Activated CD8-positive, alpha-beta T cell treated with anti-CD3 and anti-CD28 coated beads, Interleukin-2, amount 10 ng/mL, durations not matched to agents 7 days and 5 days (primary cell): Measurements from ENCODE around the gene ANKMY1. TPM values are rescaled to one million over a fixed set of nuclear protein-coding genes. Genes with fewer than 3 reads are reported as not detected.
"Not testable (repeated sequence)": the region's sequence is repeated elsewhere in the genome, so short reads cannot be mapped to it uniquely, and the experiment has no call there.

ENCODE experiments used
- ATAC-seq: fragments of 150-1000 bp; cut with Tn5 transposase; one replicate; pipeline ENCODE4 v1.10.0; 2021; ENCODE audit warnings: moderate library complexity
- CTCF ChIA-PET: fragments of 350-600 bp; sonication (Branson Sonifier 250); formaldehyde crosslinking; loops from one replicate; lab custom pipeline; 2021; ENCODE audit warnings: antibody characterized with exemption; lab: Charles Lee
- POLR2A ChIA-PET: fragments of 350-600 bp; sonication (Branson Sonifier 250); formaldehyde crosslinking; loops from one replicate; lab custom pipeline; 2021; ENCODE audit warnings: antibody characterized with exemption; lab: Charles Lee
- DNase-seq: peaks from one replicate; pipeline ENCODE4 v3.0.0-alpha.2; 2020
- H3K27ac Mint-ChIP-seq: one replicate; pipeline ENCODE4 v1.8.0; 2021; ENCODE audit warnings: mild to moderate bottlenecking, mixed read lengths
- H3K27me3 Mint-ChIP-seq: one replicate; pipeline ENCODE4 v1.8.0; 2021; ENCODE audit warnings: low read depth, mixed read lengths
- H3K36me3 Mint-ChIP-seq: one replicate; pipeline ENCODE4 v1.8.0; 2021; ENCODE audit warnings: low read depth, mixed read lengths
- H3K4me1 Mint-ChIP-seq: one replicate; pipeline ENCODE4 v1.8.0; 2021; ENCODE audit warnings: low read depth, mixed read lengths
- H3K4me3 Mint-ChIP-seq: one replicate; pipeline ENCODE4 v1.8.0; 2021; ENCODE audit warnings: mild to moderate bottlenecking, mixed read lengths
- H3K9me3 Mint-ChIP-seq: one replicate; pipeline ENCODE4 v1.8.0; 2022; ENCODE audit warnings: mixed read lengths; ENCODE audit not compliant: insufficient read depth
- total RNA-seq, 2 experiments: library from RNA; stranded (reverse); gene quantifications; one replicate each; pipeline ENCODE4 v1.2.3, GENCODE V29; 2021

Gene ANKMY1
- total RNA-seq, 2 experiments from 2014 or later, result 27.9 to 33.3 TPM

GRCh38 chr2:240531038-240531437 is 26.8 kb downstream of the ANKMY1 start:
- POLR2A ChIA-PET, result interaction anchor here (0.6 kb wide), 1 partner anchor 38 kb away, joined by 3 read pairs; no protein-coding TSS in a partner anchor
- Mint-ChIP-seq H3K9me3 (peaks cover 31% of the 10 kb centered on the region), H3K27me3 (no peaks in the 10 kb centered on the region), H3K27ac (no peak overlapping the region), H3K4me3 (no peak overlapping the region), H3K4me1 (no peaks in the 10 kb centered on the region), H3K36me3 (peaks cover 88% of the 10 kb centered on the region)
- no peak for DNase-seq
- no peak for ATAC-seq
- CTCF ChIA-PET, result interaction anchor here (1.5 kb wide), 1 partner anchor 17 kb away, joined by 7 read pairs; no protein-coding TSS in a partner anchor

GRCh38 chr2:240530181-240530580 is 27.6 kb downstream of the ANKMY1 start:
- Mint-ChIP-seq H3K27ac (no peak overlapping the region), H3K36me3 (peaks cover 89% of the 10 kb centered on the region), H3K9me3 (peaks cover 33% of the 10 kb centered on the region), H3K4me1 (no peaks in the 10 kb centered on the region), H3K4me3 (no peak overlapping the region), H3K27me3 (no peaks in the 10 kb centered on the region)
- no peak for ATAC-seq
- peak; percentile 16 for DNase-seq
- ChIA-PET CTCF (no interaction called here), POLR2A (no interaction called here)

- Mint-ChIP-seq H3K9me3 (peaks cover 34% of the 10 kb centered on the region), H3K27ac (no peak overlapping the region), H3K27me3 (no peaks in the 10 kb centered on the region), H3K36me3 (peaks cover 89% of the 10 kb centered on the region), H3K4me3 (no peak overlapping the region), H3K4me1 (no peaks in the 10 kb centered on the region)
- POLR2A ChIA-PET, result no interaction called here
- ATAC-seq, result no peak
- CTCF ChIA-PET, result interaction anchor here (1.2 kb wide), 1 partner anchor 15 kb away, joined by 7 read pairs; no protein-coding TSS in a partner anchor
- peak; percentile 12 for DNase-seq
These were observed 28.3 kb downstream of the ANKMY1 start for GRCh38 chr2:240529344-240529999.

GRCh38 chr2:240528406-240529040 is 29.3 kb downstream of the ANKMY1 start:
- peaks cover 89% of the 10 kb centered on the region for H3K36me3 Mint-ChIP-seq
- H3K4me3 Mint-ChIP-seq, result no peak overlapping the region
- H3K4me1 Mint-ChIP-seq, result no peaks in the 10 kb centered on the region
- ChIA-PET POLR2A (no interaction called here), CTCF (interaction anchor here (1.2 kb wide), 1 partner anchor 14 kb away, joined by 7 read pairs; no protein-coding TSS in a partner anchor)
- peaks cover 37% of the 10 kb centered on the region for H3K9me3 Mint-ChIP-seq
- no peaks in the 10 kb centered on the region for H3K27me3 Mint-ChIP-seq
- no peak for ATAC-seq
- no peak overlapping the region for H3K27ac Mint-ChIP-seq
- peak; percentile 14 for DNase-seq

GRCh38 chr2:240527153-240527750 is 30.5 kb downstream of the ANKMY1 start:
- ATAC-seq (no peak), DNase-seq (no peak)
- POLR2A ChIA-PET, result no interaction called here
- Mint-ChIP-seq H3K4me1 (no peaks in the 10 kb centered on the region), H3K27ac (no peak overlapping the region), H3K4me3 (no peak overlapping the region), H3K36me3 (peaks cover 90% of the 10 kb centered on the region), H3K9me3 (peaks cover 27% of the 10 kb centered on the region), H3K27me3 (no peaks in the 10 kb centered on the region)
- CTCF ChIA-PET, result no interaction called here

- CTCF ChIA-PET, result no interaction called here
- H3K27me3 Mint-ChIP-seq, result no peaks in the 10 kb centered on the region
- peak; percentile 7 for DNase-seq
These were observed 31.3 kb downstream of the ANKMY1 start for GRCh38 chr2:240526521-240526920.

GRCh38 chr2:240525802-240526201 is 32.0 kb downstream of the ANKMY1 start:
- CTCF ChIA-PET, result no interaction called here
- Mint-ChIP-seq H3K9me3 (peaks cover 17% of the 10 kb centered on the region), H3K36me3 (peaks cover 84% of the 10 kb centered on the region), H3K4me1 (no peaks in the 10 kb centered on the region), H3K27me3 (peaks cover under 1% of the 10 kb centered on the region), H3K27ac (no peak overlapping the region), H3K4me3 (no peak overlapping the region)
- DNase-seq (peak; percentile 3), ATAC-seq (no peak)
- POLR2A ChIA-PET, result no interaction called here

More at GRCh38 chr2:240526521-240526920, 31.3 kb downstream of the ANKMY1 start:
- H3K4me1 Mint-ChIP-seq, result no peaks in the 10 kb centered on the region
- peaks cover 90% of the 10 kb centered on the region for H3K36me3 Mint-ChIP-seq
- H3K27ac Mint-ChIP-seq, result no peak overlapping the region
- H3K4me3 Mint-ChIP-seq, result no peak overlapping the region
- POLR2A ChIA-PET, result no interaction called here
- no peak for ATAC-seq
- peaks cover 20% of the 10 kb centered on the region for H3K9me3 Mint-ChIP-seq

- CTCF ChIA-PET, result interaction anchor here (0.8 kb wide), 1 partner anchor 11 kb away, joined by 3 read pairs; no protein-coding TSS in a partner anchor
- ATAC-seq, result no peak
- H3K4me3 Mint-ChIP-seq, result no peak overlapping the region
- H3K9me3 Mint-ChIP-seq, result peaks cover 13% of the 10 kb centered on the region
- peak; percentile 5 for DNase-seq
- H3K27ac Mint-ChIP-seq, result no peak overlapping the region
- POLR2A ChIA-PET, result no interaction called here
- H3K27me3 Mint-ChIP-seq, result peaks cover 4% of the 10 kb centered on the region
- peaks cover 82% of the 10 kb centered on the region for H3K36me3 Mint-ChIP-seq
- peaks cover 2% of the 10 kb centered on the region for H3K4me1 Mint-ChIP-seq
These were observed 32.6 kb downstream of the ANKMY1 start for GRCh38 chr2:240524963-240525718.

GRCh38 chr2:240523451-240524281 is 34.1 kb downstream of the ANKMY1 start:
- H3K9me3 Mint-ChIP-seq, result peaks cover 13% of the 10 kb centered on the region
- ATAC-seq (no peak), DNase-seq (peak; percentile 9)
- peaks cover 4% of the 10 kb centered on the region for H3K27me3 Mint-ChIP-seq
- peaks cover 70% of the 10 kb centered on the region for H3K36me3 Mint-ChIP-seq
- ChIA-PET CTCF (no interaction called here), POLR2A (interaction anchor here (0.6 kb wide), 1 partner anchor 15 kb away, joined by 3 read pairs; no protein-coding TSS in a partner anchor)
- no peak overlapping the region for H3K27ac Mint-ChIP-seq
- H3K4me1 Mint-ChIP-seq, result peaks cover 2% of the 10 kb centered on the region
- H3K4me3 Mint-ChIP-seq, result no peak overlapping the region

GRCh38 chr2:240522406-240522805 is 35.4 kb downstream of the ANKMY1 start:
- Mint-ChIP-seq H3K4me1 (peaks cover 2% of the 10 kb centered on the region), H3K4me3 (no peak overlapping the region), H3K9me3 (peaks cover 13% of the 10 kb centered on the region), H3K36me3 (peaks cover 62% of the 10 kb centered on the region), H3K27ac (no peak overlapping the region), H3K27me3 (peaks cover 4% of the 10 kb centered on the region)
- DNase-seq (no peak), ATAC-seq (no peak)
- POLR2A ChIA-PET, result no interaction called here
- CTCF ChIA-PET, result interaction anchor here (1.0 kb wide), 1 partner anchor 8 kb away, joined by 4 read pairs; no protein-coding TSS in a partner anchor

GRCh38 chr2:240521885-240522284 is 35.9 kb downstream of the ANKMY1 start:
- H3K27me3 Mint-ChIP-seq, H3K27ac Mint-ChIP-seq, H3K4me3 Mint-ChIP-seq, ATAC-seq, POLR2A ChIA-PET, H3K4me1 Mint-ChIP-seq, DNase-seq: not testable (repeated sequence)
- Mint-ChIP-seq H3K9me3 (peaks cover 13% of the 10 kb centered on the region), H3K36me3 (peaks cover 57% of the 10 kb centered on the region)
- CTCF ChIA-PET, result interaction anchor here (1.0 kb wide), 1 partner anchor 8 kb away, joined by 4 read pairs; no protein-coding TSS in a partner anchor
